ENCODE measurements around the gene SLC6A13. TPM values are rescaled to one million over a fixed set of nuclear protein-coding genes. Genes with fewer than 3 reads are reported as not detected.
A peak's percentile ranks its signal among the peaks of the same experiment; 100 is the strongest.

SLC6A13 gene
- total and polyA plus RNA-seq, 2 of the 13 experiments (the other 11 are each of a cell fraction or from before 2014, with no cell fraction given): 0.05 to 0.15 TPM

- DNase-seq (ENCODE audit: low spot score) (no peak), FAIRE-seq (no peak), ATAC-seq (no peak)
- Histone ChIP-seq H3K9me3 (ENCODE audit: low read length) (peaks cover 4% of the 10 kb centered on the region; the same call in 1 of the 2 replicates), H4K20me1 (ENCODE audit: insufficient read depth, low read length) (no peaks in the 10 kb centered on the region), H3K79me2 (ENCODE audit: insufficient read depth, low read length) (no peaks in the 10 kb centered on the region), H3K27ac (ENCODE audit: extremely low read length, insufficient read depth, low read length) (no peak overlapping the region), H3K4me2 (ENCODE audit: low read depth, low read length) (peak overlapping the region; percentile 91), H3K4me3 (replicated peaks in 1 of 3; ENCODE audit: insufficient read depth in 1 of 3, low read depth in 2 of 3, low read length in 3 of 3) (no peak overlapping the region; a peak in 1 of 6 replicates), H3K9ac (ENCODE audit: insufficient read depth, low read depth, low read length) (no peak overlapping the region), H2AFZ (ENCODE audit: low read length) (no peak overlapping the region), H3K4me1 (ENCODE audit: insufficient read depth, low read length) (peaks cover 37% of the 10 kb centered on the region), H3K27me3 (ENCODE audit: control insufficient read depth in 1 of 2, insufficient read depth in 2 of 2, low read length in 2 of 2) (no peaks in the 10 kb centered on the region), H3K36me3 (replicated peaks in 1 of 2; ENCODE audit: control insufficient read depth in 1 of 2, insufficient read depth in 2 of 2, low read length in 2 of 2) (no peaks in the 10 kb centered on the region)
- 95% methylated on average over 9 of the region's 9 CpGs for WGBS (ENCODE audit: low lambda C conversion rate)
- TF ChIP-seq ZFX (CRISPR knock-in tag; IDR thresholded peaks at IDR 0.05; ENCODE audit: low read depth) (no peak), ZNF674 (CRISPR knock-in tag; IDR thresholded peaks at IDR 0.05; ENCODE audit: low read depth) (no peak), ZBTB20 (CRISPR knock-in tag; IDR thresholded peaks at IDR 0.05; ENCODE audit: borderline replicate concordance, low read depth) (no peak), SAFB2 (CRISPR knock-in tag; IDR thresholded peaks at IDR 0.05; ENCODE audit: borderline replicate concordance, low read depth) (no peak), MIER2 (CRISPR knock-in tag; IDR thresholded peaks at IDR 0.05) (no peak), NKX3-1 (CRISPR knock-in tag; IDR thresholded peaks at IDR 0.05) (no peak), KDM2A (CRISPR knock-in tag; IDR thresholded peaks at IDR 0.05; ENCODE audit: borderline replicate concordance, low read depth) (no peak), CENPBD1 (CRISPR knock-in tag; IDR thresholded peaks at IDR 0.05; ENCODE audit: borderline replicate concordance, low read depth) (no peak), RORA (CRISPR knock-in tag; IDR thresholded peaks at IDR 0.05) (no peak), HOXA3 (CRISPR knock-in tag; IDR thresholded peaks at IDR 0.05) (no peak), HBP1 (CRISPR knock-in tag; IDR thresholded peaks at IDR 0.05; ENCODE audit: low read depth) (no peak)
- ChIA-PET POLR2A (interaction anchor here (0.7 kb wide), 1 partner anchor 19 kb away, joined by 3 read pairs; no protein-coding TSS in a partner anchor), CTCF (ENCODE audit: low intra/inter-chr PET ratio, low total read pairs) (no interaction called here)
- no TSS peak for BruUV-seq (replicated peaks)
- intact Hi-C loops (cut with micrococcal nuclease; ENCODE audit: unreplicated experiment) (no loop called here), in situ Hi-C loops (cut with HindIII; ENCODE audit: extremely low pct_ligation_motif_present, low pct_unique_long_range_greater_than_20kb) (no loop called here)
Measured at GRCh38 chr12:238116-238515, 24.5 kb downstream of the SLC6A13 start.
